OCI-LY7 (cell line): Measurements from ENCODE around the gene SUSD4. TPM values are rescaled to one million over a fixed set of nuclear protein-coding genes. Genes with fewer than 3 reads are reported as not detected.

ENCODE experiments used
- BruUV-seq: library from RNA; stranded (reverse); fragments of 400-500 nt; replicated peaks from 2 replicates; lab custom pipeline; 2021; lab: Mats Ljungman, UMichigan
- CTCF ChIA-PET: fragments of 300-600 bp; sonication (Branson Sonifier 250); formaldehyde crosslinking; loops from one replicate; lab custom pipeline; 2022; ENCODE audit warnings: antibody characterized with exemption; ENCODE audit not compliant: unreplicated experiment; lab: Charles Lee
- POLR2A ChIA-PET: fragments of 300-600 bp; sonication (Branson Sonifier 250); formaldehyde crosslinking; loops from one replicate; lab custom pipeline; 2022; ENCODE audit warnings: antibody characterized with exemption; lab: Charles Lee
- DNase-seq: peaks from one replicate; pipeline ENCODE4 v3.0.0-alpha.2; 2015; ENCODE audit warnings: low spot score
- H2AFZ ChIP-seq: fragments of 200-600 bp; sonication (generic), shearing (Covaris generic); 2 replicates; pipeline ENCODE4 v1.6.1; 2014; ENCODE audit warnings: mild to moderate bottlenecking, antibody characterized with exemption, low read length, moderate library complexity
- H3K27ac ChIP-seq: fragments of 200-600 bp; sonication (generic); 2 replicates; pipeline ENCODE4 v1.5.1; 2014; ENCODE audit warnings: mixed run types, low read depth, mild to moderate bottlenecking, moderate library complexity, low read length, inconsistent platforms; ENCODE audit not compliant: poor library complexity, severe bottlenecking
- H3K36me3 ChIP-seq: fragments of 200-600 bp; sonication (generic); 2 replicates; pipeline ENCODE4 v1.6.1; 2014; ENCODE audit warnings: mild to moderate bottlenecking, antibody characterized with exemption, low read length, moderate library complexity, mixed read lengths; ENCODE audit not compliant: insufficient read depth
- H3K4me1 ChIP-seq: fragments of 200-600 bp; sonication (generic); 2 replicates; pipeline ENCODE4 v1.5.1; 2014; ENCODE audit warnings: mild to moderate bottlenecking, low read length; ENCODE audit not compliant: insufficient read depth, poor library complexity, severe bottlenecking
- H3K4me2 ChIP-seq: fragments of 200-600 bp; sonication (generic); 2 replicates; pipeline ENCODE4 v1.6.1; 2014; ENCODE audit warnings: mild to moderate bottlenecking, low read length
- H3K4me3 ChIP-seq: fragments of 200-600 bp; sonication (generic); 2 replicates; pipeline ENCODE4 v1.5.1; 2014; ENCODE audit warnings: mild to moderate bottlenecking, low read depth, low read length; ENCODE audit not compliant: poor library complexity, severe bottlenecking
- H3K79me2 ChIP-seq: fragments of 200-600 bp; sonication (generic); 2 replicates; pipeline ENCODE4 v1.6.1; 2016; ENCODE audit warnings: low read depth, mild to moderate bottlenecking, low read length, moderate library complexity, mixed read lengths; ENCODE audit not compliant: insufficient read depth
- H3K9me2 ChIP-seq: fragments of 200-600 bp; sonication (generic); 2 replicates; pipeline ENCODE4 v1.6.1; 2016; ENCODE audit warnings: mild to moderate bottlenecking, low read length, mixed read lengths; ENCODE audit not compliant: insufficient read depth
- H3K9me3 ChIP-seq: fragments of 200-600 bp; sonication (generic); 2 replicates; pipeline ENCODE4 v1.6.1; 2014; ENCODE audit warnings: mild to moderate bottlenecking, mixed run types, low read length, mixed read lengths
- H4K20me1 ChIP-seq: fragments of 200-600 bp; sonication (generic); 2 replicates; pipeline ENCODE4 v1.6.1; 2014; ENCODE audit warnings: mild to moderate bottlenecking, antibody characterized with exemption, low read length, moderate library complexity, mixed read lengths; ENCODE audit not compliant: insufficient read depth
- EZH2phosphoT487 ChIP-seq: fragments of 200-600 bp; sonication (generic); IDR thresholded peaks from 2 replicates; pipeline ENCODE4 v1.6.1; 2018; ENCODE audit warnings: low read depth, borderline replicate concordance, mild to moderate bottlenecking, mixed run types, antibody characterized with exemption, low read length, moderate library complexity, mixed read lengths
- intact Hi-C: fragments of 100-400 bp; cut with micrococcal nuclease; formaldehyde crosslinking; loops from one replicate; pipeline ENCODE4 v1.10.0; 2022; ENCODE audit not compliant: unreplicated experiment
- total RNA-seq, 2 experiments: library from RNA; depleted of rRNA in 1 of 2; stranded (reverse); fragments of >200 nt in 1 of 2; shearing (Covaris generic) in 1 of 2; gene quantifications; 2 replicates each; pipeline ENCODE4 v1.2.3, GENCODE V29; 2014 to 2022
- TF ChIP-seq, protein P1 (sequence below): fragments of 200-600 bp; sonication (generic); conservative IDR thresholded peaks from 2 replicates; pipeline ENCODE4 v1.5.1; 2014; ENCODE audit warnings: mild to moderate bottlenecking, antibody characterized with exemption, low read length, moderate library complexity, mixed read lengths

The SUSD4 gene
- total RNA-seq, 2 experiments from 2014 or later, result 0.42 TPM; not detected in 1

DNA sequence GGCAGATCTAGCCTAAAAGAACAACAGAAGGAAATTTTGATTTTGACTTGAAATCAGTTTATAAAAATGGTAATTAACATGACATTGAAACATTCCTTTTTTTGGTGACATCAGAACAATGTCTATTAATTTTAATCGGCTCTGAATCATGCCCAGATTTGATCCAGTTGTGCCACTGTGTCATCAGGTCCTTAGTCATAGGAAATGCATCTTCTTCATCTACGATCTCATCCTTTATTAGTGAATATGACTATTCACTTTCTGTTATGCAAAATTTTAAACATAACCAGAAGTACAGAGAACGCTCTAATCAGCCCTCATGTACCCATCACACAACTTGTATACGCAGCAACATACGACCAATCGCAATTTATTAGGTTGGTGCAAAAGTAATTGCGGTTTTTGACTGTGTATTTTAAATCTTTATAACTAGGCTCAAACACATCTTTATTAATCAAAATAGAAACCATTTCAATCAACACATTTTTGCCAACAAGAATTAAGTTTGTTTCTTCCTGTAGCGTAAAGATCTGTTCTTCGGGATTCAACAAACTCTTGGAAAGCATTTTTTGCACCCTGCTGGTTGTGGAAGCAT is 180.6 kb downstream of the SUSD4 start:
- no peaks in the 10 kb centered on the region for H3K9me2 ChIP-seq
- no peak overlapping the region for H2AFZ ChIP-seq
- no peak overlapping the region for H3K27ac ChIP-seq
- TF ChIP-seq, protein P1, sequence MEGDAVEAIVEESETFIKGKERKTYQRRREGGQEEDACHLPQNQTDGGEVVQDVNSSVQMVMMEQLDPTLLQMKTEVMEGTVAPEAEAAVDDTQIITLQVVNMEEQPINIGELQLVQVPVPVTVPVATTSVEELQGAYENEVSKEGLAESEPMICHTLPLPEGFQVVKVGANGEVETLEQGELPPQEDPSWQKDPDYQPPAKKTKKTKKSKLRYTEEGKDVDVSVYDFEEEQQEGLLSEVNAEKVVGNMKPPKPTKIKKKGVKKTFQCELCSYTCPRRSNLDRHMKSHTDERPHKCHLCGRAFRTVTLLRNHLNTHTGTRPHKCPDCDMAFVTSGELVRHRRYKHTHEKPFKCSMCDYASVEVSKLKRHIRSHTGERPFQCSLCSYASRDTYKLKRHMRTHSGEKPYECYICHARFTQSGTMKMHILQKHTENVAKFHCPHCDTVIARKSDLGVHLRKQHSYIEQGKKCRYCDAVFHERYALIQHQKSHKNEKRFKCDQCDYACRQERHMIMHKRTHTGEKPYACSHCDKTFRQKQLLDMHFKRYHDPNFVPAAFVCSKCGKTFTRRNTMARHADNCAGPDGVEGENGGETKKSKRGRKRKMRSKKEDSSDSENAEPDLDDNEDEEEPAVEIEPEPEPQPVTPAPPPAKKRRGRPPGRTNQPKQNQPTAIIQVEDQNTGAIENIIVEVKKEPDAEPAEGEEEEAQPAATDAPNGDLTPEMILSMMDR, result no peak
- TF ChIP-seq EZH2phosphoT487, result no peak
- POLR2A ChIA-PET, result no interaction called here
- H3K4me3 ChIP-seq, result no peak overlapping the region
- BruUV-seq, result no TSS peak
- H4K20me1 ChIP-seq, result no peaks in the 10 kb centered on the region
- no peak overlapping the region for H3K4me2 ChIP-seq
- no peaks in the 10 kb centered on the region for H3K79me2 ChIP-seq
- no peaks in the 10 kb centered on the region for H3K4me1 ChIP-seq
- no peaks in the 10 kb centered on the region for H3K9me3 ChIP-seq
- no peak for DNase-seq
- CTCF ChIA-PET, result no interaction called here
- no peaks in the 10 kb centered on the region for H3K36me3 ChIP-seq
- intact Hi-C loops, result no loop called here

DNA sequence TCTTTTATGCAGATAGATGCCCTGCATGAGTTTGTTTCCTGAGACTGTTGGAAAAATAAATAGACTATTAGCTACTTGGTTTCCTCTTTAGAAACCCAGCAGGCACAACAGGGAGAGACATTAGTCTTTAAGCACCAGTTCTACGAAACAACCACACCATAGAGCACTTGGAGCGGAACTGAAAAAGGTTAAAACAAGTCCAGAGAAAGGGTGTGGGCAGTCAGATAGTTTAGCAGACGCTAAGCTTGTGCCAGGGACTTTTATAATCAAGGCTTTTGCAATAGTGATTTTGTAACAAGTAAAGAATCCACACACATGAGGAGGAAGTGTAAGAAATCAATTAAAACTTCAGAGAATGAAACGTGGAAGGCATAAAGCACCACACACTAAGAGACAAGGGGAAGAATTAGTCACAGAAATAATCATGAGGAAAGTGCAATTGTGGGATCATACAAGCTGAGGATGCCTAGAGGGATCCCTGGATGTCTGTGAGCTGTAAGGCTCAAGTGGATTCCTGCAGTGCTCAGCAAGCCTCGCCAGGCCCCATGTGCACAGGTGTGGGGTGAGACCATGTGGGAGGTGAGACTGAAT is 183.2 kb downstream of the SUSD4 start:
- no peaks in the 10 kb centered on the region for H3K4me1 ChIP-seq
- H2AFZ ChIP-seq, result no peak overlapping the region
- DNase-seq, result no peak
- CTCF ChIA-PET, result no interaction called here
- no peak overlapping the region for H3K27ac ChIP-seq
- no peaks in the 10 kb centered on the region for H3K36me3 ChIP-seq
- H3K4me2 ChIP-seq, result no peak overlapping the region
- no peaks in the 10 kb centered on the region for H4K20me1 ChIP-seq
- no peaks in the 10 kb centered on the region for H3K9me2 ChIP-seq
- BruUV-seq, result no TSS peak
- H3K79me2 ChIP-seq, result no peaks in the 10 kb centered on the region
- H3K9me3 ChIP-seq, result no peaks in the 10 kb centered on the region
- TF ChIP-seq, protein P1, result no peak
- no peak for TF ChIP-seq EZH2phosphoT487
- POLR2A ChIA-PET, result interaction anchor here (0.7 kb wide), 2 partner anchors 13 to 44 kb away, joined by 3 to 4 read pairs; no protein-coding TSS in a partner anchor
- no peak overlapping the region for H3K4me3 ChIP-seq
- intact Hi-C loops, result no loop called here

DNA sequence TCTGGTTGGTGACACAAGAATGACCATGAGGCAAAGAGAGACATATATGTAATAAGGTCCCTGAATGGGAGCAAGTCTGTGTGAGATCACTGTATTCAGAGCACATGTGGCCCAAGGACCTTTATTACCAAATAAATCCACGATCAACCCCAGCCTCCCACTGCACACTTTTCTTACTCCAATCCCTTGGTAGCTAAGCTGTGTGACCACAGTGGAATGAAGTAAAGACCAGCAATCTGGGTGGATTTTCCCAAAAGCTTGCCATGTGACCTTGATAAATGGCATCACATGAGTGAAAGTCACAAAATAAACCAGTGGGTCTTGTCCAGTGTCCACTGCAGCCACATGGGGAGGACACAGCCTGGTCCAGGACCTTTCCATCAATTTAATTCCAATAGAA is 184.2 kb downstream of the SUSD4 start:
- DNase-seq, result no peak
- H3K27ac ChIP-seq, result no peak overlapping the region
- H3K4me2 ChIP-seq, result no peak overlapping the region
- no peaks in the 10 kb centered on the region for H3K9me2 ChIP-seq
- H4K20me1 ChIP-seq, result no peaks in the 10 kb centered on the region
- no peak overlapping the region for H2AFZ ChIP-seq
- H3K4me1 ChIP-seq, result no peaks in the 10 kb centered on the region
- no peaks in the 10 kb centered on the region for H3K79me2 ChIP-seq
- H3K9me3 ChIP-seq, result no peaks in the 10 kb centered on the region
- POLR2A ChIA-PET, result no interaction called here
- CTCF ChIA-PET, result no interaction called here
- intact Hi-C loops, result no loop called here
- BruUV-seq, result no TSS peak
- no peaks in the 10 kb centered on the region for H3K36me3 ChIP-seq
- TF ChIP-seq, protein P1, result no peak
- no peak for TF ChIP-seq EZH2phosphoT487
- no peak overlapping the region for H3K4me3 ChIP-seq
